Astrocyte (in vitro differentiated cells and primary cell): ENCODE data around the gene HENMT1. TPM values are rescaled to one million over a fixed set of nuclear protein-coding genes. Genes with fewer than 3 reads are reported as not detected.
"Not testable (repeated sequence)": the region's sequence is repeated elsewhere in the genome, so short reads cannot be mapped to it uniquely, and the experiment has no call there.

Source experiments
- DNase-seq: peaks from one replicate; pipeline ENCODE4 v3.0.0-alpha.2; 2010; ENCODE audit warnings: low read depth
- FAIRE-seq: peaks from 2 replicates; lab custom pipeline; 2011; peaks lifted over from hg19 to GRCh38; lab: Jason Lieb, UNC
- H2AFZ ChIP-seq: 2 replicates; pipeline ENCODE4 v1.6.0; 2012; ENCODE audit warnings: low read depth, low read length, inconsistent platforms
- H3K27ac ChIP-seq: 2 replicates; pipeline ENCODE4 v1.5.1; 2011; ENCODE audit warnings: low read depth, low read length, inconsistent platforms
- H3K27me3 ChIP-seq: 2 replicates; pipeline ENCODE4 v1.6.0; 2011; ENCODE audit warnings: low read length, inconsistent platforms; ENCODE audit not compliant: insufficient read depth
- H3K36me3 ChIP-seq: 2 replicates; pipeline ENCODE4 v1.5.1; 2011; ENCODE audit warnings: low read length, inconsistent platforms; ENCODE audit not compliant: insufficient read depth
- H3K4me1 ChIP-seq: 2 replicates; pipeline ENCODE4 v1.5.1; 2011; ENCODE audit warnings: low read length, inconsistent platforms; ENCODE audit not compliant: insufficient read depth
- H3K4me2 ChIP-seq: 2 replicates; pipeline ENCODE4 v1.6.0; 2012; ENCODE audit warnings: low read length, inconsistent platforms
- H3K4me3 ChIP-seq: 2 replicates; pipeline ENCODE4 v1.5.1; 2011; ENCODE audit warnings: low read depth, mild to moderate bottlenecking, low read length, inconsistent platforms; ENCODE audit not compliant: insufficient read depth
- H3K79me2 ChIP-seq: 2 replicates; pipeline ENCODE4 v1.6.0; 2012; ENCODE audit warnings: mild to moderate bottlenecking, low read length, inconsistent platforms; ENCODE audit not compliant: insufficient read depth
- H3K9ac ChIP-seq: 2 replicates; pipeline ENCODE4 v1.6.0; 2012; ENCODE audit warnings: mild to moderate bottlenecking, low read length, inconsistent platforms
- H3K9me3 ChIP-seq: 2 replicates; pipeline ENCODE4 v1.5.1; 2012; ENCODE audit warnings: low read depth, mild to moderate bottlenecking, low read length, inconsistent platforms; ENCODE audit not compliant: insufficient read depth
- H4K20me1 ChIP-seq: 2 replicates; pipeline ENCODE4 v1.6.0; 2012; ENCODE audit warnings: low read length, inconsistent platforms; ENCODE audit not compliant: insufficient read depth
- H3K27ac Mint-ChIP-seq: one replicate; pipeline ENCODE4 v1.8.0; 2021; ENCODE audit warnings: mild to moderate bottlenecking, mixed read lengths; ENCODE audit not compliant: unreplicated experiment
- H3K27me3 Mint-ChIP-seq: one replicate; pipeline ENCODE4 v1.8.0; 2021; ENCODE audit warnings: low read depth, mixed read lengths; ENCODE audit not compliant: unreplicated experiment
- H3K36me3 Mint-ChIP-seq: one replicate; pipeline ENCODE4 v1.8.0; 2021; ENCODE audit warnings: low read depth, mixed read lengths; ENCODE audit not compliant: unreplicated experiment
- H3K4me1 Mint-ChIP-seq: one replicate; pipeline ENCODE4 v1.8.0; 2021; ENCODE audit warnings: low read depth, mixed read lengths; ENCODE audit not compliant: unreplicated experiment
- H3K4me3 Mint-ChIP-seq: one replicate; pipeline ENCODE4 v1.8.0; 2021; ENCODE audit warnings: mild to moderate bottlenecking, moderate library complexity, mixed read lengths; ENCODE audit not compliant: unreplicated experiment
- H3K9me3 Mint-ChIP-seq: one replicate; pipeline ENCODE4 v1.8.0; 2021; ENCODE audit warnings: mild to moderate bottlenecking, mixed read lengths; ENCODE audit not compliant: unreplicated experiment
- CTCF ChIP-seq: IDR thresholded peaks from 2 replicates; pipeline ENCODE4 v1.5.1; 2011; ENCODE audit warnings: low read depth, mild to moderate bottlenecking, inconsistent platforms, low read length, moderate library complexity; ENCODE audit not compliant: insufficient read depth
- EZH2 ChIP-seq: IDR thresholded peaks from 2 replicates; pipeline ENCODE4 v1.6.1; 2012; ENCODE audit warnings: mild to moderate bottlenecking, low read length, inconsistent platforms; ENCODE audit not compliant: insufficient read depth
- total RNA-seq: library from RNA; stranded (reverse); gene quantifications from 2 replicates; pipeline ENCODE4 v1.2.1, GENCODE V29; 2021

Gene HENMT1
- total RNA-seq, 1 donor from 2014 or later = 2.2 TPM

GRCh38 chr1:108685529-108685928 is 24.6 kb upstream of the HENMT1 start:
- Histone ChIP-seq H3K9ac (no peak overlapping the region), H4K20me1 (no peaks in the 10 kb centered on the region), H3K4me2 (no peak overlapping the region), H3K27me3 (peaks cover 5% of the 10 kb centered on the region), H3K9me3 (no peaks in the 10 kb centered on the region), H2AFZ (no peak overlapping the region), H3K4me3 (no peak overlapping the region), H3K36me3 (no peaks in the 10 kb centered on the region), H3K79me2 (no peaks in the 10 kb centered on the region), H3K4me1 (no peaks in the 10 kb centered on the region), H3K27ac (no peak overlapping the region)
- DNase-seq = no peak
- TF ChIP-seq CTCF (no peak), EZH2 (no peak)
- FAIRE-seq = no peak
- Mint-ChIP-seq H3K4me3 (no peak overlapping the region), H3K4me1 (peaks cover 7% of the 10 kb centered on the region), H3K27me3 (no peaks in the 10 kb centered on the region), H3K9me3 (no peaks in the 10 kb centered on the region), H3K36me3 (no peaks in the 10 kb centered on the region), H3K27ac (no peak overlapping the region)

DNA sequence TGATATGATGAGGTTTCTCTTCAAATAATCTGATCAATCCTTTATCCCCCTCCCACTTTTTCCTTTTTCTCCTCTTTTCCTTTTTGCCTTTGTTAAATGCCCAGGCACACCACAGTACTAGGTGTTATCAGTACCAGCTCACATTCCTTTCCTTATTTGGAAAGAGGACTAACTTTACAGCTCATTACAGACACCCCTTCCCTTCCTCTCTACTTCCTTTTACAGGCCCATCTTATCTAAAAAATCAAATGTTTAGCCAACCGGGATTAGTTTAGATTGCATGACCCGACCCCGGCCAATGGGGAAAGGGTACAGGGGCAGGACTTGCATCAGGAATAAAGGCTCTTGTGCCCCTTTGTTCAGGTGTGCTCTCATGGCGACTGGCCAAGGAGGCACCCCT is 20.8 kb upstream of the HENMT1 start:
- not testable (repeated sequence) for H3K79me2 ChIP-seq, DNase-seq, H3K27me3 Mint-ChIP-seq, H4K20me1 ChIP-seq, H3K4me3 ChIP-seq, H3K4me1 Mint-ChIP-seq, FAIRE-seq, H3K4me1 ChIP-seq, H3K27ac ChIP-seq, H3K9ac ChIP-seq, H3K4me3 Mint-ChIP-seq, H3K9me3 Mint-ChIP-seq, H3K27me3 ChIP-seq, H3K4me2 ChIP-seq, H3K9me3 ChIP-seq, H3K36me3 ChIP-seq, H3K36me3 Mint-ChIP-seq
- peak overlapping the region; percentile 16 for H3K27ac Mint-ChIP-seq
- H2AFZ ChIP-seq = peak overlapping the region; percentile 39

DNA sequence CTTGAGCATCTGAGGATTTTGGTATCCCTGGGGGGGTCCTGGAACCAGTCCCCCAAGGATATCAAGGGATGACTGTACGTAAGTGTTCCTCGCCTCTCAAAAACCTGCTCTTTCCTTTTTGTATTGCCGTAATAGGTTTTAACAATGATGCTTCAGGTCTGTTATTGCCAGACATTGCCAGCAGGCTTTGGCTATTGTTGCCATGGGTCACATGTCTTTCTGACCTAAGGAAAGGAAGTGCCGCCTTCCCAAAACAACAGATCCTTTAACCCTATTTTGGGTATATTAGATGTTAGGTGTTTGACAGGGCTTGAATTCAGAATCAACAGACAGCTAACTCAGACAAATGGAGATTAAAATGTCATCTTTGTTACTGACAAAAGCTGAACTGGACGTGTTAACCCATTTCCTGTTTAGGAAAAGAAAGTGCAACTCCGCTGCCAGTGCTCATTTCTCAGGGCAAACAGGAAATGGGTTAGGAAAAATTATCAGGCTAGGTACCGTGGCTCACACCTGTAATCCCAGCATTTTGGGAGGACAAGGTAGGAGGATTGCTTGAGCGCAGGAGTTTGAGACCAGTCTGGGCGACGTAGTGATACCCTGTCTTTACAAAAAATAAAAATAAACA is 18.8 kb upstream of the HENMT1 start:
- H3K9me3 ChIP-seq = no peaks in the 10 kb centered on the region
- Mint-ChIP-seq H3K27me3 (no peaks in the 10 kb centered on the region), H3K4me1 (peaks cover 6% of the 10 kb centered on the region), H3K4me3 (no peak overlapping the region), H3K36me3 (no peaks in the 10 kb centered on the region), H3K9me3 (peaks cover 2% of the 10 kb centered on the region), H3K27ac (no peak overlapping the region)
- DNase-seq (no peak), FAIRE-seq (no peak)
- H3K4me2 ChIP-seq = no peak overlapping the region
- H3K4me1 ChIP-seq = no peaks in the 10 kb centered on the region
- H3K36me3 ChIP-seq = no peaks in the 10 kb centered on the region
- no peaks in the 10 kb centered on the region for H3K79me2 ChIP-seq
- H2AFZ ChIP-seq = no peak overlapping the region
- no peak overlapping the region for H3K4me3 ChIP-seq
- no peaks in the 10 kb centered on the region for H4K20me1 ChIP-seq
- no peak for TF ChIP-seq EZH2
- no peak for TF ChIP-seq CTCF
- no peak overlapping the region for H3K27ac ChIP-seq
- H3K9ac ChIP-seq = no peak overlapping the region
- H3K27me3 ChIP-seq = no peaks in the 10 kb centered on the region
